GM12872 (cell line): ENCODE measurements around the gene KCNQ4.

Experiments used
- TF ChIP-seq, protein P1 (sequence below): IDR thresholded peaks from 3 replicates; pipeline ENCODE4 v1.5.1; 2011; ENCODE audit warnings: low read depth, mild to moderate bottlenecking, low read length, moderate library complexity; ENCODE audit not compliant: insufficient read depth

KCNQ4 gene

DNA sequence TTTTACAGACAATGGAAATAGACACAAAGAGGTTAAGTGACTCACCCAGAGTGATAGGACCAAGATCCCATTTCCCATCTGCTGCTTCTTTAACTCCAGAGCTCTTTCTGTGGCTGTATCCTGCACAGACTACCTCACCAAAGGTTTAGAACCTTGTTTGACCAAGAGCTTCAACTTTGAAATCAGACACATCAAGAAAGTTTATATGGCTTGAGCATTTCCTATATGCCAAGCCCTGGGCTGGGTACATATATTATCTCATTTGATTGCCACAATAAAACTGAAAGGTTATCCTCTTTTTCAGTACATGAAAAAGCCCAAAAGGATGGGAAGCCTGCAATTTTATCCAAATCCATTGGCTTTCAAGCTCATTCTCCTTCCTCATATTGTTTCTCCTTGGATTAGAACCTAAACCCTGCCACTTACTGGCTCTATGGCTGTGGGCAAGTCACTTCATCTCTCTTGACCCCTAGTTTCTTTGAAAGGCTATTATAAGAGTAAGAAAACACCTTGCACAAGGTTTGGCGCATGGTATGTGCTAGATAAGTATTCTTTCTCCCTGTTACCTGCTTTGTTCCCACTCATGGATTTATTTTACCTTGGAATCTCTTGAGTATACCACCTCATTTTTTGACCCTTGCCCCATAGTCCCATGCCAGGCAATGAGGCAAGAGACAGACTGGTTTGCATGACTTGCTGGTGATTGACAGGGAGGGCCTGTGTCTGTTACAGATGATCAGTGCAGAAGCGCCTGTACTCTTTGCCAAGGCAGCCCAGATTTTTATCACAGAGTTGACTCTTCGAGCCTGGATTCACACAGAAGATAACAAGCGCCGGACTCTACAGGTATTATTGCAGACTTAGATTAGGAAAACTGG lies 34.5 kb upstream of the KCNQ4 start:
- TF ChIP-seq, protein P1, sequence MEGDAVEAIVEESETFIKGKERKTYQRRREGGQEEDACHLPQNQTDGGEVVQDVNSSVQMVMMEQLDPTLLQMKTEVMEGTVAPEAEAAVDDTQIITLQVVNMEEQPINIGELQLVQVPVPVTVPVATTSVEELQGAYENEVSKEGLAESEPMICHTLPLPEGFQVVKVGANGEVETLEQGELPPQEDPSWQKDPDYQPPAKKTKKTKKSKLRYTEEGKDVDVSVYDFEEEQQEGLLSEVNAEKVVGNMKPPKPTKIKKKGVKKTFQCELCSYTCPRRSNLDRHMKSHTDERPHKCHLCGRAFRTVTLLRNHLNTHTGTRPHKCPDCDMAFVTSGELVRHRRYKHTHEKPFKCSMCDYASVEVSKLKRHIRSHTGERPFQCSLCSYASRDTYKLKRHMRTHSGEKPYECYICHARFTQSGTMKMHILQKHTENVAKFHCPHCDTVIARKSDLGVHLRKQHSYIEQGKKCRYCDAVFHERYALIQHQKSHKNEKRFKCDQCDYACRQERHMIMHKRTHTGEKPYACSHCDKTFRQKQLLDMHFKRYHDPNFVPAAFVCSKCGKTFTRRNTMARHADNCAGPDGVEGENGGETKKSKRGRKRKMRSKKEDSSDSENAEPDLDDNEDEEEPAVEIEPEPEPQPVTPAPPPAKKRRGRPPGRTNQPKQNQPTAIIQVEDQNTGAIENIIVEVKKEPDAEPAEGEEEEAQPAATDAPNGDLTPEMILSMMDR, result no peak

DNA sequence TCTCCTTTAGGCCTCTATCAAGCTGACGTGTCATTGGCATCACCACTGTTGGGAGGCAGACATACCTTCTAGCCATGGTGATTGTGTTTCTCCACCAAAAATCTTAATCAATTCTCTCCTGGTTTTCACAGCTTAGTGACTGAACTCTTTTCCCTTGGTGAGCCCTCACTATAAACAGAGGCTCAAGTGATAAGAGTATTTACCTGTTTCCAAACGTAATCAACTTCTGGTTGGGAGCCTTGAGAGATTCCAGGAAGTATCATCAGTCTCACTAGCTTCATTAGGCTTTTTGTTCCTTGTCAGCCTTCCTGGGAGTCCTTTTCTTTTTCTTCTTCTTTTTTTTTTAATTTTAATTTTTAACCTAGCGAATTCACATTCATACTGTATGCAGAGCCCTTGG lies 33.8 kb upstream of the KCNQ4 start:
- TF ChIP-seq, protein P1, result no peak

DNA sequence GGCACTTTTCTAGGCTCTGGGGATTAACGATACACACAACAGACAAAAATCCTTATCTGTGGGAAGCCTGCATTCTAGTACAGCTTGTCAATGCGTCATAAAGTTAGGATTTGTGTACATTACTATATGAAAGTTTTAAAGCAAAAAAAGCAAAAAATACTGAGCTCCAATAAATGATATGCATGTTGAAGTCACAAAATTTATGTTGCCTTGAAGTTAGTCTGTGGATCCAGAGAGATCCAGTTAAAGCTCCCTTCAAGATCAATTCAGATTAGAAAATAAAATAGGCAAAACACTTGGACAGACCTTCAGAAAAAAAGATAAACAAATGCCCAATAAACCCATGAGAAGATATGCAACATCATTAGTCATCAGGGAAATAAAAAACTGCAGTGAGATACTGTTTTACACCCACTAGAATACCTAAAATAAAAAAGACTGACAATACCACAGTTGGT lies 33.1 kb upstream of the KCNQ4 start:
- TF ChIP-seq, protein P1, result no peak

DNA sequence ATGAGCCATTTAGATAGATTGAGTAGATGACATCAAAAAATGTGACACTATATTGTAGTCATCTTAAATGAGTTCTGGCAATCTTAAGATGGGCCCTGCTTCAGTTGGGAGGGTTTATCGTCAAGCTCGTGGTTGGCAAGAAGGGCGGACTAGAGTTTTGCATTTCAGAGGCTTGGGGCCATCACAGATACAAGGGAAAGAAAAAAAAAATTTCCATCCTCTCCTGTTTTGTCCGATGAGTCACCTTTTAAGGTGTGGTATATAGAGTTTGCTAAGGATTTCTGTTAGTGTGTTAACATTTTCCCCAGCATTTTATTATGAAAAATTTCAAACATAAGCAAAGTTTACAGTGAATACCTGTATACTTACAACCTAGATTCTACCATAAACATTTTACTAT lies 31.8 kb upstream of the KCNQ4 start:
- TF ChIP-seq, protein P1, result no peak

DNA sequence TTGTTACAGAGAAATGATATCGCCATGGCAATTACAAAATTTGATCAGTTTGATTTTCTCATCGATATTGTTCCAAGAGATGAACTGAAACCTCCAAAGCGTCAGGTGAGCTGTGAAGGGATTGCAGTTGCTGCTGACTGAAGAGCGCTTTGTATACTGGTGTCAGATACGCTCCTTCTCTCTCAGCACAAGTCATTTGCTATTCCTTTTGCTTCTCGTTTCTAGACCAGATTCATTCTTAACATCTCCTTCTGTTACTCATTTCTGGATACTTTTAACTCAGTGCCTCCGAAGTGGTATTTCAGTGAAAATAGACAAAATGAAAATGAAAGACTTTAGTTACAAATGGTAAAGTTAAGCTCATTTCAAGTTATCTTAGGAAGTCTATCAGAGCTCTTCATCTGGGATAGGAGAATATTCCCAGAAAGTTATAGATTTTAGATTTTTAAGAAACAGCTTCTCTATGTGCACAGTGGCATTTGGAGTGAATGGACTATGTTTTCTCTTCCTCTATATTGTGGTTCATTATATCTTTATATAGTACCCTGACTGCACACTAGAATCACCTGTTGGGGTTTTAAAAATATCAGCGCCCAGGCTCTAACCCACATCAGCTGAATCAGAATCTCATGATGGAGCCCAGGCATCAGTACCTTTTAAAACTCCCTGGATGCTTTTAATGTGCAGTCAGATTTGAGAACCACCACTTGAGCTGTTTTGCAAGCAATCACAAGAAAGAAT lies 30.3 kb upstream of the KCNQ4 start:
- TF ChIP-seq, protein P1, result no peak

DNA sequence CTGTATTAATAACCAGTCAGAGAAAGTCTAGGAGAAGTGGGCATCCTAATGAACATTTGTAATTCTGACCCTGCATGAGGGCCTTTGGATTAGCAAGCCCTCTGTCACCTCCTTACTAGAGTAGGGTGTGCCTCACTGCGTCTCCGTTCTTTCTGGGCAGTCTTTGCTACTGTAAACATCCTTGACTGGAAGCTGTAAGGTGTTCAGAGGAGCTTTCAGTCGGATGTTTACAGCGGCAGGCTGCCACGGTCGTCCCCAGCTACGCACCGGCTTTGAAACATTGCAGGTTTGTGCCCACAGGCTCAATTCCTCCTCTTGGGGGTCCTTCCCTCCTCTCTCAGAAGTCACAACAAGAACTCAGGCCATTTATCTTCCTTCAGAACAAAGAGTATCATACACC lies 29.4 kb upstream of the KCNQ4 start:
- TF ChIP-seq, protein P1, result no peak

DNA sequence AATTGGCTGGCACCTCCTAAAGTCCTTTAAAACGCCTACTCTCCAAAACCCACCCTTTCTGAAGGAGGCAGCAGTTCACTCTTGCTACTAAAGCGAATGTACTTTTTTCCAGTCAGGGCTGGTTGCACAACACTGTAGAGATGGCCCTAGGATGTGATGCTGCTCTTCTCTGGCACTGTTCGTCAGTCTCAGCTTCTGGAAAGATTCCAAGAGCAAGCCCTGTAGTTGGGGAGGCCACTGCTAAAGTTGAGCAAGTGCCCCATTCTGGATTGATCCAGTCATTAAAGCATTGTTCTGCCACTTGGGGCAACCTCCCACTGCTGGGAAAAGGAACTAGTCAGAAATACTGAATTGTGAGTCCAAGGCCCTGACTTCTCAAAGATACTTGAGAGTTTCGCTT lies 28.5 kb upstream of the KCNQ4 start:
- TF ChIP-seq, protein P1, result no peak
